Loucy (cell line): ENCODE measurements around the gene ERVW-1.

ENCODE experiments used
- H2AFZ ChIP-seq: fragments of 200-600 bp; sonication (generic); 2 replicates; pipeline ENCODE4 v1.6.0; 2016; ENCODE audit warnings: antibody characterized with exemption, mild to moderate bottlenecking, low read length, moderate library complexity
- H3F3A ChIP-seq: fragments of 200-600 bp; 2 replicates; pipeline ENCODE4 v1.6.0; 2016; ENCODE audit warnings: antibody characterized with exemption, low read depth, mild to moderate bottlenecking
- H3K27me3 ChIP-seq: fragments of 200-600 bp; sonication (generic); 2 replicates; pipeline ENCODE4 v1.6.1; 2014; ENCODE audit warnings: low read length, mild to moderate bottlenecking; ENCODE audit not compliant: insufficient read depth, poor library complexity, severe bottlenecking
- H3K36me3 ChIP-seq: fragments of 200-600 bp; sonication (generic); 2 replicates; pipeline ENCODE4 v1.6.1; 2016; ENCODE audit warnings: low read length; ENCODE audit not compliant: insufficient read depth
- H3K4me1 ChIP-seq: fragments of 200-600 bp; sonication (generic); 2 replicates; pipeline ENCODE4 v1.5.1; 2014; ENCODE audit warnings: low read length, mild to moderate bottlenecking; ENCODE audit not compliant: insufficient read depth, poor library complexity, severe bottlenecking
- H3K4me2 ChIP-seq: fragments of 200-600 bp; sonication (generic); 2 replicates; pipeline ENCODE4 v1.6.0; 2014; ENCODE audit warnings: antibody characterized with exemption, low read length, low read depth, mild to moderate bottlenecking; ENCODE audit not compliant: poor library complexity, severe bottlenecking
- H3K4me3 ChIP-seq: fragments of 200-600 bp; sonication (generic); 2 replicates; pipeline ENCODE4 v1.5.1; 2014; ENCODE audit warnings: low read length, mild to moderate bottlenecking, mixed read lengths; ENCODE audit not compliant: poor library complexity, severe bottlenecking
- H3K79me2 ChIP-seq: fragments of 200-600 bp; sonication (generic); 2 replicates; pipeline ENCODE4 v1.6.1; 2014; ENCODE audit warnings: low read length; ENCODE audit not compliant: insufficient read depth
- H3K9ac ChIP-seq: fragments of 200-600 bp; sonication (generic); 2 replicates; pipeline ENCODE4 v1.6.0; 2014; ENCODE audit warnings: mild to moderate bottlenecking, low read depth, low read length, moderate library complexity; ENCODE audit not compliant: poor library complexity, severe bottlenecking
- H3K9me2 ChIP-seq: fragments of 200-600 bp; sonication (generic); replicated peaks from 2 replicates; pipeline ENCODE4 v1.6.1; 2016; ENCODE audit warnings: low read depth, low read length, mixed read lengths
- H3K9me3 ChIP-seq: fragments of 200-600 bp; sonication (generic); 2 replicates; pipeline ENCODE4 v1.6.1; 2014; ENCODE audit warnings: mild to moderate bottlenecking, antibody characterized with exemption, low read length, low read depth; ENCODE audit not compliant: insufficient read depth
- H4K20me1 ChIP-seq: fragments of 200-600 bp; sonication (generic); 2 replicates; pipeline ENCODE4 v1.6.0; 2014; ENCODE audit warnings: antibody characterized with exemption, low read length, mild to moderate bottlenecking; ENCODE audit not compliant: insufficient read depth, poor library complexity, severe bottlenecking
- EZH2phosphoT487 ChIP-seq: fragments of 200-600 bp; IDR thresholded peaks from 2 replicates; pipeline ENCODE4 v1.6.1; 2018; ENCODE audit warnings: antibody characterized with exemption, mild to moderate bottlenecking, moderate library complexity, borderline replicate concordance
- TF ChIP-seq, protein P1 (sequence below): fragments of 200-600 bp; sonication (generic); conservative IDR thresholded peaks from 2 replicates; pipeline ENCODE4 v1.5.1; 2014; ENCODE audit warnings: mild to moderate bottlenecking, antibody characterized with exemption, low read length

ERVW-1 gene

DNA sequence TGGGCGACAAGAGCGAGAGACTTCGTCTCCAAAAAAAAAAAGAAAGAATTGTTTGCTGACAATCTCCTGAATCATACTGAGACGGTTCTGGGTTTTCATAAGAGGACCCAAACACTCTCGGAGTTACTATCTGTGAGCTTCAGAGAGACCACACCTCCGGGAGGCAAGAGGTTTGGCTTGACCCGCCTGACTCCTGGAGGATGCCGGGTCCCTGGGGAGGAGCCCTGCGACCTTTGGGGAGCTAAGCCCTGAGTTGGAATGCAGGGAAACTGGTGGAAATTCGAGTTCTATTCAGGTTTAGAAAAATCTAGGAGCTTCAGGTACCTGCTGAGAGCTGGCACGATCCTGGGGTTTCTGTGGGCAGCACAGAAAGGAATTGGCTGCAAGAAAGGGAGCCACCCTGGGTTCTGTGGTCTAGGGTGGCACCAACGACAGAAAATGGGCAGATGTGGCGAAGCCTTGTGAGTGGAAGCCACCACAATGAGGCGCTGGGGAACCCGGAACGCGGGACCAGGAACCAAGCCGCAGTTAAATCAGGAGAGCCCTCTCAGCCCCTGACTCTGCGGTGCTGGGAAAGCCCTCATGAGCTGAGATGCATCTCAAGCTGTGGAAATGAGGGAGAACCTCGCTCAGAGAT is 52.3 kb downstream of the ERVW-1 start:
- no peaks in the 10 kb centered on the region for H3K9me3 ChIP-seq
- H3K36me3 ChIP-seq = no peaks in the 10 kb centered on the region
- no peaks in the 10 kb centered on the region for H4K20me1 ChIP-seq
- H3K27me3 ChIP-seq = no peaks in the 10 kb centered on the region
- no peaks in the 10 kb centered on the region for H3F3A ChIP-seq
- no peaks in the 10 kb centered on the region for H3K9me2 ChIP-seq
- peak overlapping the region; percentile 81 for H3K4me2 ChIP-seq
- peak overlapping the region; percentile 22 for H3K9ac ChIP-seq
- H2AFZ ChIP-seq = peak overlapping the region; percentile 97
- no peaks in the 10 kb centered on the region for H3K79me2 ChIP-seq
- H3K4me3 ChIP-seq = peak overlapping the region; percentile 60
- H3K4me1 ChIP-seq = peaks cover 22% of the 10 kb centered on the region
- TF ChIP-seq, protein P1, sequence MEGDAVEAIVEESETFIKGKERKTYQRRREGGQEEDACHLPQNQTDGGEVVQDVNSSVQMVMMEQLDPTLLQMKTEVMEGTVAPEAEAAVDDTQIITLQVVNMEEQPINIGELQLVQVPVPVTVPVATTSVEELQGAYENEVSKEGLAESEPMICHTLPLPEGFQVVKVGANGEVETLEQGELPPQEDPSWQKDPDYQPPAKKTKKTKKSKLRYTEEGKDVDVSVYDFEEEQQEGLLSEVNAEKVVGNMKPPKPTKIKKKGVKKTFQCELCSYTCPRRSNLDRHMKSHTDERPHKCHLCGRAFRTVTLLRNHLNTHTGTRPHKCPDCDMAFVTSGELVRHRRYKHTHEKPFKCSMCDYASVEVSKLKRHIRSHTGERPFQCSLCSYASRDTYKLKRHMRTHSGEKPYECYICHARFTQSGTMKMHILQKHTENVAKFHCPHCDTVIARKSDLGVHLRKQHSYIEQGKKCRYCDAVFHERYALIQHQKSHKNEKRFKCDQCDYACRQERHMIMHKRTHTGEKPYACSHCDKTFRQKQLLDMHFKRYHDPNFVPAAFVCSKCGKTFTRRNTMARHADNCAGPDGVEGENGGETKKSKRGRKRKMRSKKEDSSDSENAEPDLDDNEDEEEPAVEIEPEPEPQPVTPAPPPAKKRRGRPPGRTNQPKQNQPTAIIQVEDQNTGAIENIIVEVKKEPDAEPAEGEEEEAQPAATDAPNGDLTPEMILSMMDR = peak; percentile 47
- TF ChIP-seq EZH2phosphoT487 = no peak

DNA sequence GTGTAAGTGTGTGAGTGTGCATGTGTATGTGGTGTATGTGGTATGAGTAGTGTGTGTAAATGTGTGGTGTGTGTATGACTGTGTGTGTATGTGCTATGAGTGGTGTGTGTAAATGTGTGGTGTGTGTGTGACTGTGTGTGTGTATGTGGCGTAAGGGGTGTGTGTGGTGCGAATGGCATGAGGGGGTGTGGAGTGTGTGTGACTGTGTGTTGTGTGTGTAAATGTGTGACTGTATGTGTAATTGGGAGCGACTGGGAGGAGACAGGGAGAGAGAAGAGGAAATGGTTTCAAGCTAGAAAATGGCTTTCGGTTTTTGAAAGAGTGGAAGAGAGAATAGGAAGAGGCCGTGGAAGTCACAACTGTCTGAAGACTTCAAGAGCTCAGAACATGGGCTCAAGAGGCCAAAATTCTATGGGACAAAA is 54.0 kb downstream of the ERVW-1 start:
- Histone ChIP-seq H3K4me2 (peak overlapping the region; percentile 81), H3K9me2 (no peaks in the 10 kb centered on the region), H3K36me3 (no peaks in the 10 kb centered on the region), H4K20me1 (no peaks in the 10 kb centered on the region), H3K9ac (no peak overlapping the region), H2AFZ (peak overlapping the region; percentile 79; the same call in 1 of the 2 replicates), H3K4me3 (no peak overlapping the region), H3K4me1 (peaks cover 22% of the 10 kb centered on the region), H3K79me2 (no peaks in the 10 kb centered on the region), H3F3A (no peaks in the 10 kb centered on the region), H3K27me3 (no peaks in the 10 kb centered on the region), H3K9me3 (no peaks in the 10 kb centered on the region)
- no peak for TF ChIP-seq EZH2phosphoT487
- TF ChIP-seq, protein P1 = no peak

DNA sequence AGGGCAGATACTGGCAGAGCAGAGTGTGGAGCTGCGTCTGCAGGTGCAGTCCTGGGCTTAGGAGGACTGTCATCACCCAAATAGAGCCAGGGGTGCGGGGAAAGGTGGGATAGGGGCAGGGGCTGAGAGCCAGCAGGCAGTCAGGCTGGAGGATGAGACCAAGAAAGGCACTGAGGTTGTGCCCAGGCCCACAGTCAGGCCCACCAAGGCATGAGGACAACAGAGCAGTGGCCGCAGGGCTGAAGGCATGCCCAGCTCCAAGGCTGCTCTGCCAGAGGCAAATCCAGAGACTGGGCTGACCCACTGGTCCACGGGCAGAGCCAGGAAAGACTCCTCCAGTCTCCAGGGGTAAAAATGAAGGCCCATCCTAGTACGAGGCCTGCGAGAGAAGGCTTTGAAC is 54.8 kb downstream of the ERVW-1 start:
- no peaks in the 10 kb centered on the region for H3K27me3 ChIP-seq
- H3K36me3 ChIP-seq = no peaks in the 10 kb centered on the region
- H3F3A ChIP-seq = no peaks in the 10 kb centered on the region
- H3K4me1 ChIP-seq = peaks cover 22% of the 10 kb centered on the region
- H3K4me2 ChIP-seq = no peak overlapping the region
- H2AFZ ChIP-seq = no peak overlapping the region
- H3K9me2 ChIP-seq = no peaks in the 10 kb centered on the region
- no peak overlapping the region for H3K9ac ChIP-seq
- no peaks in the 10 kb centered on the region for H4K20me1 ChIP-seq
- no peaks in the 10 kb centered on the region for H3K9me3 ChIP-seq
- TF ChIP-seq, protein P1 = no peak
- TF ChIP-seq EZH2phosphoT487 = no peak
- no peaks in the 10 kb centered on the region for H3K79me2 ChIP-seq
- H3K4me3 ChIP-seq = no peak overlapping the region
